Activated CD4-positive, alpha-beta memory T cell treated with anti-CD3 and anti-CD28 coated beads for 36 hours (primary cell): ENCODE measurements around the gene LBHD1. TPM values are rescaled to one million over a fixed set of nuclear protein-coding genes. Genes with fewer than 3 reads are reported as not detected.

ENCODE experiments used
- CTCF ChIA-PET: fragments of 350-600 bp; sonication (Branson Sonifier 250); formaldehyde crosslinking; loops from one replicate; lab custom pipeline; 2021; ENCODE audit warnings: antibody characterized with exemption, inconsistent platforms; lab: Charles Lee
- POLR2A ChIA-PET: fragments of 350-600 bp; sonication (Branson Sonifier 250); formaldehyde crosslinking; loops from one replicate; lab custom pipeline; 2021; ENCODE audit warnings: antibody characterized with exemption; lab: Charles Lee
- DNase-seq: peaks from one replicate; pipeline ENCODE4 v3.0.0-alpha.2; 2020
- H3K27ac Mint-ChIP-seq: one replicate; pipeline ENCODE4 v1.8.0; 2021; ENCODE audit warnings: mixed read lengths
- H3K27me3 Mint-ChIP-seq: one replicate; pipeline ENCODE4 v1.8.0; 2021; ENCODE audit warnings: mixed read lengths
- H3K36me3 Mint-ChIP-seq: one replicate; pipeline ENCODE4 v1.8.0; 2021; ENCODE audit warnings: mixed read lengths
- H3K4me1 Mint-ChIP-seq: one replicate; pipeline ENCODE4 v1.8.0; 2021; ENCODE audit warnings: low read depth, mixed read lengths
- H3K4me3 Mint-ChIP-seq: one replicate; pipeline ENCODE4 v1.8.0; 2021; ENCODE audit warnings: mild to moderate bottlenecking, mixed read lengths
- H3K9me3 Mint-ChIP-seq: one replicate; pipeline ENCODE4 v1.8.0; 2021; ENCODE audit warnings: mixed read lengths
- intact Hi-C: fragments of 100-400 bp; cut with micrococcal nuclease; formaldehyde crosslinking; loops from one replicate; pipeline ENCODE4 v1.15.1; 2023
- total RNA-seq, 2 experiments: library from RNA; stranded (reverse); gene quantifications; one replicate each; pipeline ENCODE4 v1.2.3, GENCODE V29; 2021

Gene LBHD1
- total RNA-seq, 2 experiments from 2014 or later: 10.8 to 14.1 TPM

DNA sequence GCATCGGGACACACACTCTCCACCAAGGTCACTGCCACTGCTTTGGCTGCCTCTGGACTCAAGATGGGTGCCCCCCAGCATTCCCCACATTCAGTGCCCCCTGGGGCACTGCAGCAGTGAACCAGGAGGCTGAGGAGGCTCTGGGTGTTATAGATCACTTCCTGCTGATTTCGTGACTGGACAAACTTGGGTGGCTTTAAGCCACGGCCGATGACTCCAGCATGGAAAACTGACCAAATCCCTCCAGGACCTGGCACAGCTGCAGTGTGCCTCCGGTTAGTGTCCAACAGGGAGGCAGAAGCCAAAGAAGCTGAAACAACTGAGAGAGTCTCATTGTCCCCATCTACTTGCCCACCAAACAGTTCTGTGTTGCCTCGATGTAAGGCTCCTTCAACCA is 24.5 kb downstream of the LBHD1 start:
- DNase-seq: no peak
- H3K36me3 Mint-ChIP-seq: peaks cover 17% of the 10 kb centered on the region
- no peaks in the 10 kb centered on the region for H3K27me3 Mint-ChIP-seq
- intact Hi-C loops: loop anchor here (2.0 kb wide), 1 partner anchor 35 kb away; the partner anchor contains the start of genes EML3 and ROM1
- ChIA-PET CTCF (interaction anchor here (0.7 to 1.7 kb wide), 2 partner anchors 56 to 138 kb away, joined by 3 to 5 read pairs; partner anchors contain the start of gene TUT1), POLR2A (interaction anchor here (1.4 to 7.2 kb wide), 4 partner anchors 19 to 56 kb away, joined by 4 to 68 read pairs (median 8); partner anchors contain the start of genes C11orf98, CSKMT, LBHD1 and TUT1)
- H3K27ac Mint-ChIP-seq: no peak overlapping the region
- H3K9me3 Mint-ChIP-seq: no peaks in the 10 kb centered on the region
- H3K4me3 Mint-ChIP-seq: no peak overlapping the region
- peaks cover 29% of the 10 kb centered on the region for H3K4me1 Mint-ChIP-seq

DNA sequence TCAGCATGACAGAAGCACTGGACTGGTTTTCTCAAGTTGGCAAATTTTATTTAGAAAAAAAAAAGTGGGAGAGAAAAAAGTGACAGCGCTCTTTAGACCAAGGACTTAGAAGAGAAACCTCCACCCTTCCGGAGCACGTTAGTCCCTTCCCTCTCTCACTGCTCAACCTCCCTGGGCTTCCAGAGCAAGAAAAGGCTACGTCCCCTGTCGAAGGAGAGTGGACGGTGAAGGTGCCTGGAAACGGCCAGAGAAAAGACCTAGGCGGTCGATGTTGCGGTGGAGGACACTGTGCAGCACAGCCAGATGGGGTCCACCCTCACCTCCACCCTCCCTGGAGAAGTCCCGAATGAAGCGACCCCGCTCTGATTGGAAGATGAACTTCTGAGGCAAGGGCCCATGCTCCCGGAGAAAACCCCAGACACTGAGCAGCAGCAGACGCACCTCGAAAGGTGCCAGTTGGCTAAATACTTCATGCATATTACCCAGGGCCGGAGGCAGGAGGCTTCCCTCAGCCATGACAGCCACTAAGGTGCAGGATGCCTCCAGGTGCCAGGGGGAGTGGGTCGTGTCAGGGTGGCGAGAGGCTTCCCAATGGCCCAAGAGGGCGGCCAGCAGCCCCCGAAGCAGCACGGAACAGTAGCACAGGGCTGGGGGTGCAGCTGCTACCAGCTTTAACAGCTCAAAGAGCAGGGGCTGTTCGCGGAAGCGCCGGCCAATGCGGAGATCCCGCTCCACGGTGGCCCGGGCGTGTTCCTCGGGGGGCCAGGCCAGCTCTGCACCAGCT is 25.1 kb downstream of the LBHD1 start:
- H3K27me3 Mint-ChIP-seq: no peaks in the 10 kb centered on the region
- ChIA-PET POLR2A (interaction anchor here (0.6 to 7.2 kb wide), 12 partner anchors 9 to 194 kb away, joined by 3 to 68 read pairs (median 6); partner anchors contain the start of genes C11orf98, CSKMT, EML3 and LBHD1), CTCF (interaction anchor here (0.8 to 1.7 kb wide), 5 partner anchors 35 to 222 kb away, joined by 3 to 5 read pairs (median 4); partner anchors contain the start of gene TUT1)
- no peak for DNase-seq
- intact Hi-C loops: loop anchor here (1.0 to 2.0 kb wide), 3 partner anchors 25 to 56 kb away; partner anchors contain the start of genes EML3, ROM1 and TUT1
- peak overlapping the region; percentile 94 for H3K4me3 Mint-ChIP-seq
- no peaks in the 10 kb centered on the region for H3K9me3 Mint-ChIP-seq
- H3K27ac Mint-ChIP-seq: peak overlapping the region; percentile 94
- peaks cover 29% of the 10 kb centered on the region for H3K4me1 Mint-ChIP-seq
- H3K36me3 Mint-ChIP-seq: peaks cover 18% of the 10 kb centered on the region

DNA sequence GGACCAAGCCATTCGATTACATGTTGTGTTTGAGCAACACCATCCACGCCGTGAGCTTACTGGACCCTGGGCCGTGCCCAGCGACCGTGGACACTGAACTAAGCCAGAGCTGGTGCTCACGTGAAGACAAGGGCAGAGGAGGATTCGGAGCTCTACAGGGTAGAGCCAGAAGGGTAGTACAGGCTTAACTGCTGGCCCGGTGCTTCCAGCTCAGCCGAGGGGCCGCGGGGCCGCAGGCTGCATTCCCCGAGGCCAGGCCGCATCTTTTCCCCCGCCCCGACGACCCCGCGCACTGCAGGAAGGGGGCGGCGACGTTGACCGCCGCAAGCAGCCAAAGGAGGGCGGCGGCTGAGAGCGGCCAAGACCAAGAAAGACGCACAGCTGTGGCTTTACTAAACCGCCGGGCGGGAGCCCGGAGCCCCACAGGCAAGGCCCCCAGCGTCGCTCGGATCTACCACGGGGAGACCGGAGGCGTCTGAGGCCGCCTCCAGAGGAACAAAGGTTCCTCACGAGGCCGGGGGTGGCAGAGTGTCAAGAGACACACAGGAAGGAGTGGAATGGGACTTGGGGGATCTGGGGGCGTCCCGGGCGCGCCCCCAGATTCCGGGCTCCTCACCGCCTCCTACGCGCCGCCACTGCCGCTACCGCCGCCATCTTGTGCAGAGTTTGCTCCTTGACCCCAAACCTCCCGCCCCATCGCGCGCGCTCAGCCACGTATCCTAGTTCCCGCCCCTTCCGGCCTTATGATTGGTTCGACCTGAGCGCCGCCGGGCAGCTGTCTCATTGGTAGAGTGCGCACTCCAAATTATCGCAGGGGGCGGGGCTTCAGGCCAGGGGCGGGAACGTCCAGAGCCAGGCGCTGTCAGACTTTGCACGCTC is 25.9 kb downstream of the LBHD1 start, which contains the start of gene GANAB:
Gene GANAB (minus strand): TSS at position 668 of the 879 bp plus-strand sequence. CDS start 14 bp downstream, at position 654.
- Mint-ChIP-seq H3K4me3 (peak within 1 kb of the TSS; percentile 94), H3K4me1 (peaks cover 30% of the 10 kb centered on the region), H3K27me3 (no peaks in the 10 kb centered on the region), H3K27ac (peak within 1 kb of the TSS; percentile 94), H3K36me3 (peaks cover 21% of the 10 kb centered on the region), H3K9me3 (no peaks in the 10 kb centered on the region)
- ChIA-PET CTCF (interaction anchor here (0.6 to 1.7 kb wide), 7 partner anchors 23 to 221 kb away, joined by 3 to 5 read pairs (median 3); partner anchors contain the start of genes HNRNPUL2 and STX5), POLR2A (interaction anchor here (0.6 to 7.2 kb wide), 18 partner anchors 9 to 210 kb away, joined by 3 to 68 read pairs (median 5); partner anchors contain the start of genes B3GAT3, C11orf98, CSKMT and EML3)
- intact Hi-C loops: loop anchor here (1.0 to 2.0 kb wide), 3 partner anchors 24 to 55 kb away; partner anchors contain the start of genes EML3, ROM1 and TUT1
- DNase-seq: peak; percentile 100

DNA sequence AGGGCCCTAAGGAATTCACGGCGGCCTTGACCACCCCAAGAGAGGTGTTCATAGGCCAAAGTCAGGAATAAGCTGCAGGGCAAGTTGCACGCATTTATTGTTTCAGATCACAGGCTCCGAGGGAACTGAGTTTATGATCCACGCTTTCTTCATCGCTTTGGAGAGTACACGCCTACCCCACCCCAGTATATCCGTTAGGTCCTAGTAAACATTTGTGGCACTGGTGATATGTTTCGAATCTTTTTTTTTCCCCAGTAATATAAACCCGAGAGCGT is 26.5 kb downstream of the LBHD1 start:
- peak overlapping the region; percentile 94 for H3K4me3 Mint-ChIP-seq
- CTCF ChIA-PET: interaction anchor here (0.6 to 1.7 kb wide), 5 partner anchors 23 to 186 kb away, joined by 3 to 5 read pairs (median 4); partner anchors contain the start of genes HNRNPUL2, STX5 and TUT1
- DNase-seq: peak; percentile 20
- H3K4me1 Mint-ChIP-seq: peaks cover 32% of the 10 kb centered on the region
- no peaks in the 10 kb centered on the region for H3K27me3 Mint-ChIP-seq
- peak overlapping the region; percentile 94 for H3K27ac Mint-ChIP-seq
- POLR2A ChIA-PET: interaction anchor here (0.8 to 7.2 kb wide), 14 partner anchors 10 to 210 kb away, joined by 3 to 68 read pairs (median 5); partner anchors contain the start of genes B3GAT3, C11orf98, CSKMT and EML3
- intact Hi-C loops: no loop called here
- H3K9me3 Mint-ChIP-seq: no peaks in the 10 kb centered on the region
- H3K36me3 Mint-ChIP-seq: peaks cover 21% of the 10 kb centered on the region

DNA sequence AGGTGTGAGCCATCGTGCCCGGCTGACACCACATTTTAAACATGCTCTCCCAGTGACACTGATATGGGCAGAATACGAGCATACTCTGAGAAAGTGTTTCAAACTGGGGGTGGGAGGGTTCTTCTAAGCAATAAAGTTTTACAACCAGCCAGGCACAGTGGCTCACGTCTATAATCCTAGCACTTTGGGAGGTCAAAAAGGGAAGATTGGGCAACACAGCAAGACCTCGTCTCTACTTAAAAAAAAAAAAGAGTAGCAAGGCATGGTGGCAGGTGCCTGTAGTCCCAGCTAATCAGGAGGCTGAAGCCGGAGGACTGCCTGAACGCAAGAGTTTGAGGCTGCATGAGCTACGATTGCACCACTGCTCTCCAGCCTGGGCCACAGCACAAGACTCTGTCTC is 27.8 kb downstream of the LBHD1 start:
- no peak for DNase-seq
- peaks cover 41% of the 10 kb centered on the region for H3K4me1 Mint-ChIP-seq
- ChIA-PET CTCF (interaction anchor here (1.1 to 1.4 kb wide), 3 partner anchors 50 to 70 kb away, joined by 3 to 5 read pairs (median 3); partner anchors contain the start of gene TUT1), POLR2A (interaction anchor here (0.6 to 7.2 kb wide), 6 partner anchors 10 to 208 kb away, joined by 3 to 68 read pairs (median 5); partner anchors contain the start of genes B3GAT3, C11orf98, CSKMT and TUT1)
- peak overlapping the region; percentile 43 for H3K27ac Mint-ChIP-seq
- H3K4me3 Mint-ChIP-seq: no peak overlapping the region
- intact Hi-C loops: no loop called here
- H3K27me3 Mint-ChIP-seq: no peaks in the 10 kb centered on the region
- no peaks in the 10 kb centered on the region for H3K9me3 Mint-ChIP-seq
- peaks cover 22% of the 10 kb centered on the region for H3K36me3 Mint-ChIP-seq

DNA sequence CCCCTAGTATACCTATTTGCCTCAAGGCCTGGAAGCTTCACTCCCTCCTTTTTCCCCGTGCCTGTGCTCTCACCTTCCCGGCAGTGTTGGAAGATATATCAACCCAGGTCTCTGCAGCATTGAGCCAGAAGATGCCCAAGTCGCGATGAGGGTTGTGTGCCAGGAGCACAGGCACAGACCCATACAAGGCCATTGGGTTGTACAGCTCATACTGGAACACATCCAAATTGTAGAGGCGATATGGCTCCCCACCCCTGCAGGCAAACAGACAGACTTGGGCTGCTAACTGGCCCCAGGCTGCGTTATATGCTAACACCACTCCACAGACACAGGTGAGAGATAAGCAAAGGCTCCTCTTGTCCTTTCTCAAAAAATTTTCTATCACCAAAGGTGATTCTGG is 39.6 kb downstream of the LBHD1 start:
- no peak overlapping the region for H3K4me3 Mint-ChIP-seq
- POLR2A ChIA-PET: interaction anchor here (0.6 to 0.8 kb wide), 2 partner anchors 39 to 41 kb away, joined by 3 to 4 read pairs; partner anchors contain the start of genes LBHD1, TUT1 and UQCC3
- no peak overlapping the region for H3K27ac Mint-ChIP-seq
- peaks cover 57% of the 10 kb centered on the region for H3K36me3 Mint-ChIP-seq
- no peak for DNase-seq
- peaks cover 16% of the 10 kb centered on the region for H3K4me1 Mint-ChIP-seq
- CTCF ChIA-PET: interaction anchor here (1.0 kb wide), 1 partner anchor 40 kb away, joined by 3 read pairs; no protein-coding TSS in a partner anchor
- H3K27me3 Mint-ChIP-seq: no peaks in the 10 kb centered on the region
- intact Hi-C loops: no loop called here
- no peaks in the 10 kb centered on the region for H3K9me3 Mint-ChIP-seq

DNA sequence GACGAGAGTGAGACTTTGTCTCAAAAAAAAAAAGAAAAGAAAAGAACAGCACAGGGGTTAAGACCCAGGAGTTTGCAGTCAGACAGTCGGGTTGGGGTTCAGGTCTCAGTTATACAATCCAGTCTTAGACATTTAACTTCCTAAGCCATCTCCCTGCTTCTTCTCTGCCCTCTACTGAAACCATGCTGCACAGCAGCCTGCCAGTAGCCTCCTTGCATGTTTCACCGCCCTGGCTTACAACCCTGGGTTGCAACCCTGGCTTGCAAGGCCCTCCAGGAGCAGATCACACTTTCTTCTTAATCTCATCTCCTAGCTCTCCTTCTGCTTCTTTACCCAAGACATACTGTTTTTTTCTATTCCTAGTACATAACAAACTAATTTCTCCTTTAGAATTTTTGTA is 44.4 kb downstream of the LBHD1 start:
- POLR2A ChIA-PET: no interaction called here
- no peaks in the 10 kb centered on the region for H3K4me1 Mint-ChIP-seq
- CTCF ChIA-PET: interaction anchor here (1.1 kb wide), 1 partner anchor 15 kb away, joined by 3 read pairs; no protein-coding TSS in a partner anchor
- intact Hi-C loops: no loop called here
- peaks cover 44% of the 10 kb centered on the region for H3K36me3 Mint-ChIP-seq
- DNase-seq: no peak
- no peak overlapping the region for H3K4me3 Mint-ChIP-seq
- no peak overlapping the region for H3K27ac Mint-ChIP-seq
- no peaks in the 10 kb centered on the region for H3K27me3 Mint-ChIP-seq
- H3K9me3 Mint-ChIP-seq: no peaks in the 10 kb centered on the region

DNA sequence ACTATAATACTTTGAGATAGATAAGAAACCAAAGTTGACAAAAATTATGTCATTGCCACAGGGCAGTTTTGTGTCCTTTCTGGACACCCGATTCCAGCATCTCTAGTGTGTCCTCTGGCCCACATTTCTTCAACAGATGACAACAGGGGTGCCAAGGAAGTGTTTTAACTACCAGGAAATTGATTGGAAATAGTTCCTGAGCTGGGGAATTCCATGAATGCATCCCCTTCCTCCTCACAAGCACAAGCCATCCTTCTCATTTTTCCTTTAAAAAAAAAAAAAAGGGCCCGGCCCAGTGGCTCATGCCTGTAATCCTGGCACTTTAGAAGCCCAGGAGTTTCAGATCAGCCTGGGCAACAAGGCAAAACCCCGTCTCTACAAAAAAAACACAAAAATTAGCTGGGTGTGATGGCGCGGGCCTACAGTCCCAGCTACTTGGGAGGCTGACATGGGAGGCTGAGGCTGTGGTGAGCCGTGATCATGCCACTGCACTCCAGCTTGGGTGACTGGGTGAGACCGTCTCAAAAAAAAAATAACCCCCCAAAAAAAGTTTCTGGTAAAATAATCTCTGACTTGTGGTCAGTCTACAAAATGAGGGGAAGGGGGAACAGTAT is 49.5 kb downstream of the LBHD1 start:
- intact Hi-C loops: loop anchor here (1.0 to 2.0 kb wide), 7 partner anchors 9 to 258 kb away; partner anchors contain the start of genes C11orf98, CSKMT, GANAB and ROM1

DNA sequence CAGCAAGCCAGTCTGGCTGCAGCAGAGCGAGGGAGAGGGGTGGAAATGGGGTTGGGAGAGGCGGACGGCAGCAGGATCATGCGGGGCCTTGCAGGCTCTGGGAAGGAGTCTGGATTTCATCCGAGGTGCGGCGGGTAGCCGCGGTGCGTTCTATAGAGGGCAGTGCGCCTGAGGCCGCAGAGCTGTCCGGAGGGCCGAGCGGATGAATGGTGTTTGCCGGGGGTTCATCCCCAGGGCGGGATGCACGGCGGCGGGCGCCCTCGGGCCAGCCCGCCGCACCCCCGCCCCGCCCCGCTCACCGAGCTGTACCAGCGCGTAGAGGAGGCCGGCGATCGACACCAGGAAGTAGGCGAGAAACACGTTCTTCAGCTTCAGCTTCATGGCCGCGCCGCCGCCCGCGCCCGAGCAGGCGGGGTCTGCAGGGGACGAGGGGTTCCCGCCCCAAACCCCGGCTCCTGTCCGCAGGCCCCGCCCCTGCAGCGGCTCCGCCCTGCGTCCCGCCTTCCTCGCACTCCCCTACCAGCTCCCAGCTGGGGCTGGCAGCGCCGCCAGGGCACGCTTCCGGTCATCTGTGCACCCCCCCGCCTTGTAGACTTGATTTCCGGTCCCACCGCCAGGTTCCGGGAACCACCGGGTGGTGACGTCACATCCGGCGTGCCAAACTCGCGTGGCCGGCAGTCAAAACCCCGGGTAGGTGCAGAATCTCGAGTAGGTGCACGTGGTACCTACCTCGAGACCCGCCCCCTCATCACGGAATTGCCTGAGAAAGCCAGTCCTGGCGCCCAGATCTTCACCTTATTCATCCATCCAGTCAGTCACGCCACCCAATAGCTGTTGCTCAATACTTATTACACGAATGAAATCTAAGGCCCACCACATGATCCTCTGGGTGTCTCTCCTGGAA is 50.2 kb downstream of the LBHD1 start, which contains the start of gene B3GAT3:
Gene B3GAT3 (minus strand): TSS at position 420 of the 904 bp plus-strand sequence. CDS start 39 bp downstream, at position 381.
- ChIA-PET POLR2A (interaction anchor here (0.6 to 3.8 kb wide), 19 partner anchors 9 to 234 kb away, joined by 3 to 30 read pairs (median 4); partner anchors contain the start of genes C11orf98, CSKMT, EEF1G and EML3), CTCF (interaction anchor here (0.7 to 3.0 kb wide), 14 partner anchors 9 to 197 kb away, joined by 3 to 31 read pairs (median 4); partner anchors contain the start of genes C11orf98, CSKMT, EEF1G and EML3)
- DNase-seq: peak; percentile 98
- peak within 1 kb of the TSS; percentile 97 for H3K4me3 Mint-ChIP-seq
- no peaks in the 10 kb centered on the region for H3K9me3 Mint-ChIP-seq
- no peaks in the 10 kb centered on the region for H3K27me3 Mint-ChIP-seq
- peaks cover 22% of the 10 kb centered on the region for H3K36me3 Mint-ChIP-seq
- peak within 1 kb of the TSS; percentile 96 for H3K27ac Mint-ChIP-seq
- intact Hi-C loops: loop anchor here (1.0 to 2.0 kb wide), 7 partner anchors 9 to 259 kb away; partner anchors contain the start of genes C11orf98, CSKMT, GANAB and ROM1
- H3K4me1 Mint-ChIP-seq: peaks cover 22% of the 10 kb centered on the region

More for the DNA sequence above, 49.5 kb downstream of the LBHD1 start:
- H3K36me3 Mint-ChIP-seq: peaks cover 28% of the 10 kb centered on the region
- H3K27me3 Mint-ChIP-seq: no peaks in the 10 kb centered on the region
- peak overlapping the region; percentile 97 for H3K4me3 Mint-ChIP-seq
- H3K27ac Mint-ChIP-seq: peak overlapping the region; percentile 93
- ChIA-PET CTCF (interaction anchor here (0.7 to 3.0 kb wide), 11 partner anchors 10 to 198 kb away, joined by 3 to 31 read pairs (median 4); partner anchors contain the start of genes EML3, INTS5, LBHD1 and ROM1), POLR2A (interaction anchor here (0.6 to 3.8 kb wide), 12 partner anchors 9 to 233 kb away, joined by 3 to 30 read pairs (median 4); partner anchors contain the start of genes C11orf98, CSKMT, EML3 and GANAB)
- DNase-seq: no peak
- peaks cover 22% of the 10 kb centered on the region for H3K4me1 Mint-ChIP-seq
- H3K9me3 Mint-ChIP-seq: no peaks in the 10 kb centered on the region
